ENCODE measurements around the gene C11orf52.
A peak's percentile ranks its signal among the peaks of the same experiment; 100 is the strongest.
"Not testable (repeated sequence)": the region's sequence is repeated elsewhere in the genome, so short reads cannot be mapped to it uniquely, and the experiment has no call there.

The C11orf52 gene

GRCh38 chr11:111912535-111912934, 6.2 kb upstream of the C11orf52 start, which contains the start of gene HSPB2:
TSS of gene HSPB2 (plus strand) at chr11:111912734. CDS start at chr11:111912830, 96 bp downstream.
- peak in 12 of 56 donors; percentile 35 to 70 (median 58) for DNase-seq

- peak in 14 of 56 donors; percentile 21 to 66 (median 50) for DNase-seq
These were observed 5.5 kb upstream of the C11orf52 start for GRCh38 chr11:111913031-111913861.

- peak in 50 of 56 donors; percentile 38 to 89 (median 66) for DNase-seq
These were observed 4.7 kb upstream of the C11orf52 start for GRCh38 chr11:111913997-111914396.

GRCh38 chr11:111916768-111917167, 1.9 kb upstream of the C11orf52 start:
- no peak for DNase-seq

- no peak for DNase-seq
These were observed 1.4 kb upstream of the C11orf52 start for GRCh38 chr11:111917312-111917711.

GRCh38 chr11:111917788-111918187, 925 bp upstream of the C11orf52 start:
- DNase-seq: no peak

- DNase-seq: no peak
These were observed 2.2 kb downstream of the C11orf52 start for GRCh38 chr11:111920908-111921307.

GRCh38 chr11:111921541-111922230, 3.0 kb downstream of the C11orf52 start:
- DNase-seq: no peak

GRCh38 chr11:111922803-111923202, 4.1 kb downstream of the C11orf52 start:
- DNase-seq: no peak

- DNase-seq: no peak
These were observed 4.7 kb downstream of the C11orf52 start for GRCh38 chr11:111923351-111923788.

- no peak for DNase-seq
These were observed 5.2 kb downstream of the C11orf52 start for GRCh38 chr11:111923951-111924350.

GRCh38 chr11:111925953-111926352, 7.2 kb downstream of the C11orf52 start:
- DNase-seq: no peak

GRCh38 chr11:111926505-111927391, 8.0 kb downstream of the C11orf52 start:
- DNase-seq: peak; percentile 65 to 100 (median 98)

GRCh38 chr11:111930472-111930871, 11.8 kb downstream of the C11orf52 start:
- DNase-seq: no peak

- no peak for DNase-seq
These were observed 13.9 kb downstream of the C11orf52 start for GRCh38 chr11:111932611-111932950.

GRCh38 chr11:111933176-111933575, 14.5 kb downstream of the C11orf52 start:
- DNase-seq: not testable (repeated sequence)

- DNase-seq: no peak
These were observed 15.2 kb downstream of the C11orf52 start for GRCh38 chr11:111933872-111934271.

GRCh38 chr11:111934306-111934705, 15.6 kb downstream of the C11orf52 start:
- no peak for DNase-seq

- no peak for DNase-seq
These were observed 16.8 kb downstream of the C11orf52 start for GRCh38 chr11:111935317-111936039.

- no peak for DNase-seq
These were observed 17.4 kb downstream of the C11orf52 start for GRCh38 chr11:111936040-111936540.

- DNase-seq: peak in 1 of 56 donors; percentile 74
These were observed 18.7 kb downstream of the C11orf52 start for GRCh38 chr11:111937461-111937769.
